GM21423 (cell line): ENCODE results near the gene GADL1.

ENCODE experiments used
- ATAC-seq: cut with Tn5 transposase; IDR thresholded peaks from one replicate; pipeline ENCODE4 v1.9.1; 2021; ENCODE audit warnings: mild to moderate bottlenecking, moderate library complexity; ENCODE audit not compliant: unreplicated experiment

GADL1 gene

GRCh38 chr3:30760737-30761136 is 133.7 kb downstream of the GADL1 start:
- ATAC-seq, result no peak

GRCh38 chr3:30760040-30760695 is 134.3 kb downstream of the GADL1 start:
- no peak for ATAC-seq

GRCh38 chr3:30756218-30756617 is 138.2 kb downstream of the GADL1 start:
- no peak for ATAC-seq

GRCh38 chr3:30754426-30754825 is 140.0 kb downstream of the GADL1 start:
- no peak for ATAC-seq

- ATAC-seq, result no peak
Observed at GRCh38 chr3:30753766-30754165, 140.7 kb downstream of the GADL1 start.

- ATAC-seq, result no peak
Observed at GRCh38 chr3:30752970-30753369, 141.5 kb downstream of the GADL1 start.

- no peak for ATAC-seq
Observed at GRCh38 chr3:30752491-30752890, 142.0 kb downstream of the GADL1 start.

- peak; percentile 51 for ATAC-seq
Observed at GRCh38 chr3:30751610-30752299, 142.7 kb downstream of the GADL1 start.

- no peak for ATAC-seq
Observed at GRCh38 chr3:30750967-30751366, 143.5 kb downstream of the GADL1 start.

- no peak for ATAC-seq
Observed at GRCh38 chr3:30749230-30749629, 145.2 kb downstream of the GADL1 start.

- no peak for ATAC-seq
Observed at GRCh38 chr3:30747771-30748281, 146.6 kb downstream of the GADL1 start.

GRCh38 chr3:30743641-30744317 is 150.7 kb downstream of the GADL1 start:
- ATAC-seq, result no peak

GRCh38 chr3:30742796-30743619 is 151.5 kb downstream of the GADL1 start:
- no peak for ATAC-seq

- ATAC-seq, result no peak
Observed at GRCh38 chr3:30741889-30742288, 152.6 kb downstream of the GADL1 start.

GRCh38 chr3:30738605-30739004 is 155.9 kb downstream of the GADL1 start:
- no peak for ATAC-seq

- ATAC-seq, result no peak
Observed at GRCh38 chr3:30737743-30738499, 156.5 kb downstream of the GADL1 start.

GRCh38 chr3:30733696-30734095 is 160.8 kb downstream of the GADL1 start:
- no peak for ATAC-seq

GRCh38 chr3:30733209-30733608 is 161.3 kb downstream of the GADL1 start:
- no peak for ATAC-seq

GRCh38 chr3:30730967-30731366 is 163.5 kb downstream of the GADL1 start:
- ATAC-seq, result no peak

GRCh38 chr3:30729936-30730335 is 164.5 kb downstream of the GADL1 start:
- no peak for ATAC-seq
